ENCODE data around the gene LSS.
"Not testable (repeated sequence)": the region's sequence is repeated elsewhere in the genome, so short reads cannot be mapped to it uniquely, and the experiment has no call there.

The LSS gene

DNA sequence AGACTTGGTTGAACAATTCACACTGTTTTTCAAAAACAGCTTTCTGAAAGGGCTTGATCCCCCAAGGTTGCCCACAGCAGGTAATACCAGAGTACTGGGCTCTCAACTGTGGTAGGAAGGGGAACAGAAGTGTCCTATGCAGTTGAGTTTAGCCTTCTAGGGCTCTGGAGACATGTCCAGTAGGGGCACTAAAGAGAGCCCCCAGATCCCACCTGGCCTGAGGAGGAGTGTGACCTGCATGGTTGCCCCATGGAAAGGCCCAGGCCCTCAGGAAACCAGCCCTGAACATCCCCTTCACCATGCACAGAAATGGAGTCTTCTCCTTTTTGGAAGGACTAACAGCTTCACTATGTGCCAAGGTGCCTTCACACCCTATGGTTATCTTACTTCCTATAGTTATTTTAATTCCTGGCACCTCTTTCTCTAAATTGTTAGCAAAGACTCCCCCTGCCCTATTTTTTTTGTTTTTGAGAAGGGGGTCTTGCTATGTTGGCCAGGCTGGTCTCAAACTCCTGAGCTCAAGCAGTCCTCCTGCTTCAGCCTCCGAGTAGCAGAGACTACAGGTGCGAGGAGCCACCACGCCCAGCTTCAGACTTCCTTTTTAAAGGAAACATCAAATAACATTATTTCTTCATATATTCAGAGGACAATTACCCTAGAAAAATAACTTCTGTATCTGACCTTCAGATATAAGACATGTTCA is 16.8 kb upstream of the LSS start:
- no peak for DNase-seq (ENCODE audit: low spot score)

DNA sequence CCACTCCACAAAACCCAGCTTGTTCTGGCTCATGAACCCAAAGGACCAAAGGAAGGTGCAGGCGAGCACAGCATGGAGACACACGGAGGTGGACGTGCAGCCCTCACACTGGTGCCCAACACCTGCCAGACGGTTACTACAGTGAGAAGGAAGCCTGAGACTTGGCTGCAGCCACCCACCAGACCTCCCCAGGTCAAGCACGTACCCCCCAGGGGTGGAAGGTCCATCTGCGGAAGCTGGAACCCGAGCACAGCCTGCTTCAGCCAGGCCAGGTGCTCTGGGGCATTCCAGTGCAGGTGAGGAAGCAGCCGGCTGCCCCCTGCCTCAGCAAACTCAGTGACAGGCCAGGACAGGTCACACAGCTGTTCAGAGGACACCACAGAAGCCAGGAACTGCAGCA is 16.0 kb upstream of the LSS start:
- no peak for DNase-seq (ENCODE audit: low spot score)

DNA sequence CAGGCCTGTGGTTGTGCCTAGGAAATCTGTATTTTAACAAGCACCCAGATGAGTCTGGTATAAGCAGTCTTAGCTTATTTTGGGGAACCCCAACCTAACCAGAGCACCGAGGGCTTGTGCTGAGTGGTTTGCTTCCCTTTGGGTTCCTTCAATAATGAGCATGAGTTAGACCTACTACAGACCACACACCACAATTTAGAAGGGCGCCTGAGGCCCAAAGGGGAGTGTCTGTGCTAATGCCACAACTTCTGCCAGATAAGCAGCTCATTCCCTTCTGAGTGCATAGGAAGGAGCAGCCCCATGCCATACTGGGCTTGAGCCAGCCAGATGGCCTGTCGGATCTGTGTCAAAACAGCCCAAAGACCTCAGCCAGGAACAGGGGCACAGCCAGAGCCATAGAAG is 15.4 kb upstream of the LSS start:
- no peak for DNase-seq (ENCODE audit: low spot score)

DNA sequence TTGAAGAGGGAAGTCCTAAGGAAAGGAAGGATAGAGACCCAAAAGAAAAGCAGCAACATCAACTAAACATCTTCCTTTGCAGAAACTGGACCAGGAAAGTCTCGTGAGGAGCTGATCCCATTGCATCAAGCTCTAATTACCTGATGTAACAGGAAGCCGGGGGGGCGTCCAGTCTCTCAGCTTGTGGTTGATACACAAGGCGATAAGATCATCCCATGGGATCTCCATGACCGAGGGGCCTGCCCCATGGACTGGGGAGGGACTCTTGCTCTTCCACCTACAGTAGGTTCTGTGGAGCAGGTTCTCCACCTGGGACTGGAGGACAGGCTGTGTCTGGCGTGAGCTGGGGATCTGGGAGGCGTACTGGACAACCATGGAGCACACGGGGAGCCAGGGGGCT is 14.8 kb upstream of the LSS start:
- DNase-seq (ENCODE audit: low spot score), result no peak

DNA sequence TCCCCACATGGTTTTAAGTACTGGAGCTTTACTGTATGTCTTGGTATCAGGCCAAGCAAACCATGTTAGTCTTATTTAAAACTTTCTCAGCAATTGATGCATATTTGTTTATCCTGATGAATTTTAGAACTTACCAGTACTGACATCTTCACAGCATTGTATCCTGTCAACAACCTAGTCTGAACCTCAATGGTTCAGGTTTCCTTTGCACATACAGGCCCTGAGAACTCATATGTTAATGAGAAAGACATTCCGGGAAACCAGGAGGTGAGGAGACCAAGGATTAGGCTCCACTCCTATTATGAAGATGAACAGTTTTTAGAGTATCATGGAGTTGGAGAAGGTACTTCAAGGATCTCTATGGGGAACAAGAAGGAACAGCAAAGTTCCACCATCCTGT is 13.0 kb upstream of the LSS start:
- not testable (repeated sequence) for DNase-seq (ENCODE audit: low spot score)

DNA sequence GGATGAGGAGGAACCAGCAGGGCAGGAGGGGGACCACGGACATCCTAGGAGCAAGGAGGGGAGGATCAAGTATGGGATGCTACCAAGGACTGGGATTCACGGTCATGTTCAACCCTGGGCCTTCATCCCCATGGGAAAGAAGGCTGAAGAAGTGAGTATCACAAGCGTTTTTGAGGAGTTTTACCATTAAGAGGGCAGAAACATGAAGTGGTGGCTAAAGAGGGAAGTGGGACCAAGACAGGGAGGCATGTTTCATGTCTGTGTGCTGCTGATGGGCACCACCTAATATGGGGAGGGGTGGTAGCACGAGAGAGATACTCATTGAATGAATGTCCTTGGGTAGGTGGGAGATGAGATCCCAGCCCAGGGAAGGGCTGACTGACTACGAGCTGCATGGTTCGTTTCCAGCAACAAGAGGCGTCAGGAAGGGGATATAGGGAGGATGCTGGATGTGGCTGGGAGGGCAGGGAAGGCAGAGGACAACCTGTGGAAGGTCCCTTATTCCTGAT is 11.3 kb upstream of the LSS start:
- no peak for DNase-seq (ENCODE audit: low spot score)

DNA sequence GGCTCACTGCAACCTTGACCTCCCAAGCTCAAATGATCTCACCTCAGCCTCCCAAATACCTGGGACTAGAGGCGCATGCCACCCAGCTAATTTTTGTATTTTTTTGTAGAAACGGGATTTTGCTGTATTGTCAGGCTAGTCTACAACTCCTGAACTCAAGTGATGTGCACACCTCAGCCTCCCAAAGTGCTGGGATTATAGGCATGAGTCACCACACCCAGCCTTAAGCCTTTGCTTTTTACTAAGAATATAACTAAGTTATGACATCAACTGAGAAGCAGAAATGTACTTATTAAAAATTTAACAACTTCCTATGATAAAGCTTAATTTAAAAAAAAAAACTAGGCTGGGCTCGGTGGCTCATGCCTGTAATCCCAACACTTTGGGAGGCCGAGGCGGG is 8.9 kb upstream of the LSS start:
- DNase-seq (ENCODE audit: low spot score), result no peak

DNA sequence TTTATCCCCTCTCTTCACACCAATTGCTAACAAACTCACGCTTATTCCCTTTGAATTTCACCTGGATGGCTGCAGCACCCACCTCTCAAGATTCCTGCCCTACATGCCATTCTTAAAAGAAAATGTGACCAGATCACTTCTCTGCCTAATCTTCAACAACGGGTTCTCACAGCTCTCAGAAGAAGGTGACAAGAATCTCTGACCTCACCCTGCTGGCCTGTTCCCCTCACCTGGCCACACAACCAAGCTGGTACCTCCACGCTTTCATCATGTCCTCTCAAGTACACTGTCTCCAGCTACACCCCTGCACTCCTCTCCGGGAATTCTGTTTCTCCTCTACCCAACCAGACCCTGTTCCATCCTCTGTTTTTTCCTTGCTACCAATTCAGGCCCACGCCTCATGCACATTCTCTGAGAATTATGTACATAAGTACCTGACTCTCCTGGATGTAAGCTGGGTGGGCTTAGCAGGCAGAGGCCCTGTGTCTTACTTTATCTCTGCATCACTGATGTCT is 5.9 kb upstream of the LSS start:
- no peak for DNase-seq (ENCODE audit: low spot score)

DNA sequence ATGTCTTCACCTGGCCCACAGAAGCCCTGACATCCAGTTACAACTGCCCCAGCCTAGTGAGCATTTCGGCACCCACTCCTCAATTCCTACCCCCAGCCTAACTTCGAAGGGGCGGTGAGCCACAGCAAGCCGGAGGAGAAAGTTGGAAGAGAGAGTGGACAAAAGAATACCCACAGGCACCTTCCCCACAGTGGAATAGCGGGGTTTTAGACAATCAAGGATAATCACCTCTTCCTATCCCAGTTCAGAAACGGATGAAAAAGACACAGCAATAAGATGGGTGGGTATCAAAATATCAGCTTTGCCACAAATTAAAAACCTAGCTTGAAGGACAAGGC is 1.3 kb upstream of the LSS start:
- no peak for DNase-seq (ENCODE audit: low spot score)

DNA sequence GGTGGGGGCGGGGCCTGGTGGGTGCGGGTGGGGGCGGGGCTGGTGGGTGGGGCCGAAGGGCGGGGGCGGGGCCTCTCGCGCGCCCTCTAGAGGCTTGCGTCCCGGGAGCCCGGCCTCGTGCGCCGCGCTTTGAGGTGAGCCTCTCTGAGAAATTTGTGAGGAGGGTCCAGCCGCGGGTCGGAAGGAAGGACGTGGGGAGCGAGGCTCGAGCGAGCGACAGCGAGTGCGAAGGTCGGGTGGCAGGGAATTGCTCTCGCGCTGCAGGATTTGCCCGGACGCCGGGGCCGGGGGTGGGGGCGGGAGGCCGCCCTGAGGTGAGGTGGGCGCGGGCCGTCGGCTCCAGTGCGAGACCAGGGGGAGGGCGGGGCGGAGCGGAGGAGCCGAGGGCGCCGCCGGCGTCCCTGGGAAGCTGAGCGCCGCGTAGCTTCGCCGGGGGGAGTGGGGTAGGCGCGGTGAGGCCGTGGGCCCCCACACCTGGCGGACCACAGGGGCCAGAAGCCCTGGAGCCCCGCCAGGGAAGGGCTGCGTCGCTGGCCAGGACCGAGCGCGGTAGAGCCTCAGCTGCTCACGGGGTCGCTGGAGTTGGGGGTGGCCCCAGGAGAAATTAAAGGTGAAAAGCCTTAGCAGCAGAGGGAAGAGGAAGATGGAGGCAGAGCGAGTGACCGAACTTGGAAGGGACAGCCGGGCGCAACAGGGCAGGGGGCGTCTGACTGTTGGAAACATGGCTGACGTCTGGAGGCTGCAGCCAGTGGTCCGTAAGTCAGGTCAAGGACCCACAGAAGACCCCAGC is 754 bp upstream of the LSS start:
- peak; percentile 67 for DNase-seq (ENCODE audit: low spot score)

DNA sequence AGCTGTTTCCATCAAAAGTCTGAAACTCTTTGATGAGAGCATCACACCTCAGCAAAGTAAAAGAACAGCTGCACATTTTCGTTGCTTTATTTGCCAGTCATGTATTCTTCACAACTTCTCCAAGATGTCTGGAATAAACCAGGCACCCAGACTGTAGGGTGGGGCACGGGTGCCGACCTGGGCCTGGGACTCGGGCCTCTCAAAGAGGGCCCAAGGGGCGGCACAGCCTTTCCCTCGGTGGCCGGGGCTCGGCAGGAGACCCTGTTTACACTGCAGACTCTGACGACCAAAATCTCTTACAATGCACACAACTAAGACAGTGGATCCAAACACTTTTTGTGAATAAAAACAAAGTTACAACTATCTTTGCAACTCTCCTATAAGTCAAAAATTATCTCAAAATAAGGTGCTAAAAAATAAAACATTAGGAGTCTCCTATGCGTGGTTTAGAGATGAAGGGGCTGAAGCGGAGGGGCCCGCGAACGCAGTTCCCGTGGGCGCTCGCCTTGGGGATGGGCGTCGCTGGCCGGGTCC is 696 bp downstream of the LSS start:
- DNase-seq (ENCODE audit: low spot score), result no peak

DNA sequence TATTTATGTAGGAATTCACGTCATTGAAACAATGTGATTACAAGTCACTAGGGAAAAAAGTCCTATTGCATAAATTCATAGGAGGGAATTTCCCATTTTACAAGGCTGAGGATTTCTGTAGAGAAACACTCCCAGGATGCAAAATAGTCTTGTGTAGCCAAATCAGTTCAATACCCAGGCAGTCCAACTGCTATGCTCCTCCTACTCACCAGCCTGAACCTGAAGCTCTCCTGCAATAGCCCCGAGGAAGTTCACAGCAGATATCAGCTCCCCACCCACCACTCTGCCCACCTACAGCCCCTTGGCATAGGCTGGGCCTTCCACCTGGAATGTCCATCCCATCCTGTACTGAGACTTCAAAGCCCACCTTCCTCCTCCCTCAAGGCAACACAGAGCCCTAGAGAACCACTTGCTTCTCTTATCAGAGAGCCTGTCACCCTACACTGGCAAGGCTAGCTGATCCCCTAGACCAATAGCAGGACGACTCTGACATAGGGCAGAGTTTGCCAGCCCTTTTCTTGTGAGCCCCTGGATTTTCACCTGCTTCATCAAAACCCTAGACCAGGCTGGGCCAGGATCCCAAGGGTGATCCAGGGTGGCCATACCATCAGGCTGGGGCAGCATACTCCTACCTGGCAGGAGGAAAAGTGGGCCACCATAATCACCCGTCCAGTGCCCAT is 1.5 kb downstream of the LSS start:
- DNase-seq (ENCODE audit: low spot score), result peak; percentile 24

DNA sequence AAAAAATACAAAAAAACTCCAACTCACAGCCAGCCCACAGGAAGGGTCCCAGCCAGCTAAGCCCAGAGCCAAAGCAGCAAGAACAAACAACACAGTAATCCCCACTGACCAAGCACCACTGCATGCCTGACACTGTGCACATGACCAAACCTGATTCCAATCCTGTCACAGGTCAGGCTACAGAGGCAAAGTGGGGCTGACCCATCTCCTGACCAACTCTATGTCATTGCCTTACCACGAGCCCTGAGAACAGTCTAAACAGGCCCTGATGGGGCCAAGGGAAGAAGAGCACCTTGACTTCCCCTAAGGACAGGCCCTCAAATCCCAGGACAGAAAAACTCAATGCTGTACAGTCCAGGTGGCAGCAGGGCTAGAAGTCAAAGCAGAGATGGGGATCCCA is 2.4 kb downstream of the LSS start:
- DNase-seq (ENCODE audit: low spot score), result no peak

DNA sequence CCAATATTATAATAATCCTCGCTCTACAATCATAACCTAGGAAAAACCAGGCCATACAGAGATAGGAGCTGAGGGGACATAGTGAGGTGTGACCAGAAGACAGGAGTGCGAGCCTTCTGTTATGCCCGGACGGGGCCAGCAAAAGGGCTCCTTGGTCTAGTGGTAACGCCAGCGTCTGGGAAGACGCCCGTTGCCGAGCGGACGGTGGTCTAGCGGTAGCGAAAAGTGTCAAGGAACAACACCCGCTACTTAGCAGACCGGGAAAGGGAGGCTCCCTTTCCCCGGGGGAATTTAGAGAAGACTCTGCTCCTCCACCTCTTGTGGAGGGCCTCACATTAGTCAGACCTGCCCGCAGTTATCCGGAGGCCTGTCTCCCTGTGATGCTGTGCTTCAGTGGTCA is 4.9 kb downstream of the LSS start:
- not testable (repeated sequence) for DNase-seq (ENCODE audit: low spot score)

DNA sequence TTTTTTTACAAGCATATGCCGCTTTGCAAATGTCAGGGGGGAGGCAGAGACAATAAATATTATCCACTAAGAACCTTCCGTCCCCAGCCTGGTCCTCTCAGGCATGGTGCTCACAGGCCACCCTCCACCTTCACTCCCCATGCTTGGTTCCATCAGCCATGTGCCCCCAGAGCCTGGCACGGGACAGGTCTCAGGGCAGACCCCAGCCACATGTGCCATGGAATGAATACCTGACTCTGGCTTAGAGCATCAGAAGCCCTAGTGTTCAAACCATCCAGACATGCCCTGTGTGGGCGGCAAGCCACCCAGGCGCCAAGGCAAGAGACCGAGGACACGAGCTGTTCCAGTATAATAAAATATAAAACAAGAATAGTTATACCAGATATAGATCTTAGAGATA is 5.4 kb downstream of the LSS start:
- DNase-seq (ENCODE audit: low spot score), result no peak

DNA sequence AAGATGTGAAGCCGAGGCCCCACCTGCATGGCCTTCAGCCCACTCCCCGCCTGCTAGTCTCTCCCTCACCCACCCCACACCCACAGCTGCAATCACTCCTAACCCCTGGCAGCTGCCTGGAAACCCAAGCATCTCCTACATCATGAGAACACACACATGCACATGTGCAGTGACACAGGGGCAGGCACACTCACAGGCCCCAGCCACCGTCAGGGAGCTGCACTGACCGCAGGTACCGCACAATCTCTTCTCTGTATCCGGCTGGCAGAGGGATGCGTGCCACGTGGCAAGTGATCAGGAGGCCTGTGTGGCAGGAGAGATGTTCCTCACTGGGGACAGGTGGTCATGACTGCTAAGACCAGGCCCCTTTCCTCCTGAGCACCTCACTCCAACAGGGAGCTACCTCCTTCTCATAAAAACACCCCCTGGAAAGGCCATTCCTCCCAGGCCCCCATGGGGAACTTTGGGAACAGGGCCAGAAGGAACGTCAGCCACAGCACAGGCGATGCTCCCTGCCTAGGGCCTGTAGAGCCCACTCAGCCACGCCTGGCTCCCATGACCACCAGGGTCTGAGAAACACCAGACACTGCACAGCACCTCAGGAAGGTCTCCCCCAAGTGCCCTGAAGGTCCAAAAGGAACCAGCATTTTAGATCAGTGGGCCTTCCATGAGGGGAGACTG is 6.0 kb downstream of the LSS start:
- no peak for DNase-seq (ENCODE audit: low spot score)

DNA sequence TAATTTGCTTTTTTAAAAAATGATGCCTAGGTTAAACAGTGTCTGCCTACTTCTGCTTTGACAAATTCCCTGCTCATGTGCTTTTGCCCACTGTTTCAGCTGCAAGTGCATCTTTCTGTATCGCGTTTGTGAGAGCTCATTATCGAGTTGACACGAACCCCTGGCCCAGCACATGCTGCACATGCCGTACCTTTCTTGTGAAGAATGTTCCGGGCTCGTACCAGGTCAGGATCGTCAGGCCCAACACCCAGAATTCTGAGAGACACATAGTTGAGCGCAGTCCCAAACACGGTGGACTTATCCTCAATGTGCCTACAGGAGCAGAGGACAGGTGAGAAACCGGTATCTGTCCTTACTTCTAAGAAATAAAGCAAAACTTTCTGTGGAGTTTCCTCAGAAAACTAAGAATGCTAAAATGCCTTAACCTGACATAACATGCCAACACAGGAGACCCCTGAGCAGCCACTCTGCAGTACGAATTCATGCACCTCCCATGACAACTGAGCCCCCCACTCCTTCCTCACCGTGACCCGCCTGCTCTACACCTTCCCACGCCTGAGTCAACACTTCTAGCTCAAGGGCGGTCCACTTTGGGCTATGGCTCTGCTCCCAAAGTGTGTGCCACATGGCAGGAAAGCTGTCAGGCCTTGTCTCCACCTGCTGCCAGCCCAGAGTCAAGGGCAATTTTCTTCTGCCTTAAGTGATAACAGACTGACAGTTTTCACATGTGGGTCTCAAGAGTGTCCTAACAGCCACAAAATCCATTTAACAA is 6.7 kb downstream of the LSS start:
- DNase-seq (ENCODE audit: low spot score), result no peak

DNA sequence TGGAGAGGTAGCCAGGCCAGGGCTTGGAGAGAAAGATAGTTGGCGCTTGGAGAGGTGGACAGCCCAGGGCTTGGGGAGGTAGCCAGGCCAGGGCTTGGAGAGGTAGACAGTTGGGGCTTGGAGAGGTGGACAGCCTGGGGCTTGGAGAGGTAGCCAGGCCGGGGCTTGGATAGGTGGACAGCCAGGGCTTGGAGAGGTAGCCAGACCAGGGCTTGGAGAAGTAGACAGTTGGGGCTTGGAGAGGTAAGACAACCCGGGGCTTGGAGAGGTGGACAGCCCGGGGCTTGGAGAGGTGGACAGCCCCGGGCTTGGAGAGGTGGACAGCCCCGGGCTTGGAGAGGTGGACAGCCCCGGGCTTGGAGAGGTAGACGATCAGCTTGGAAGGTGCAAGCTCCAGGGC is 7.7 kb downstream of the LSS start:
- DNase-seq (ENCODE audit: low spot score), result no peak

DNA sequence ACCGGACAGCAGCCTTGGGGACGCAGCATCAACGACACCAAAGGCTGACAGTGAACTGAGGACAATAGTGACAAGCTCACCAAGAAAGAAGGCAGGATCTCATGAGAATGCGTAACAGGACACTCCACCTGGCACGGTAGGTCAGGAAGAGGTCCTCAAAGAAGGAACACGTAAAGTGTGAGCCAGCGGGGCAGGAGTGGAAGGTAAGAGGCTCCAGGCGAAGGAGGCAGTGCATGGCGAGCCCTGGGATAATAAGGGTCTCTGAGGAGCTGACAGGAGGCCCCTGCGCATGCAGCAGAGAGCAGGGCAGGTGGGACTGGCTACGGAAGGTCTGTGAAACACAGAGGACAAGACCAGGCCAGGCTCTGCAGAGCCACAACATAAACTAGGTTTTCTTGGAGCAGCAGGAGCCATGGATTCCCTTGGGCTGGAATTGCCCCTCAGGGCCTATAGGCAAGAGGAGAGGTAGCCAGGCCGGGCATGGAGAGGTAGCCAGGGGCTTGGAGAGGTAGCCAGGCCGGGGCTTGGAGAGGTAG is 8.2 kb downstream of the LSS start:
- DNase-seq (ENCODE audit: low spot score), result no peak

DNA sequence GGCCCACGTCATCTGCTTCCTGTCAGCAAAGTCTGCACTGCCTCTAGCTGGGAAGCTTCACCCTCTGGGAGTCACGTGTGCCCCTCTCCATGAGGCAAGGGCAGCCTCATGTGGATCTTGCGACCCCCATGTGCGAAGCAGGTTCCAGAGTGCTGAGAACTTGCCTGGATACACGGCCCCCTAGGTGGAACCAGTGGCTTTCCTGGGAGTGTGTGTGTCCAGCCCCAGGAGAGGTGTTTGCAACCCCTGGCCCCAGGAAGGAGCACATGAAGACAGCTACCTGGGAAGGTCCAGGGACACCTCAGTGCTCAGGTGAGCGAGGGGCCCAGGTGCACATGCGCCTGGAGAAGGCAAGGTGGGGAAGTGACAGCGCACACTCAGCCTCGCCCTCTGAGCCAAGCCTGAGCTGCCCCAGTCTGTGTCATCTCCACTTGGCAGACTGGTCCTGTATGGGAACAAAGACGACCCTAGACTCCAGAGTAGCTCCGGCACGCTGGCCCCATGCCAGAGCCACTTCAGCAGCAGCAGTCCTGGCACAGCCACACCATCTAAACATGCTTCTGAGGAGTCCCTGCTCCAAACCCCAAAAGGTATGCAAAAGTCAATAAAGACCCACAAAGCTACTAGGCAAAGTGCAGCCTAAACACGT is 8.9 kb downstream of the LSS start:
- DNase-seq (ENCODE audit: low spot score), result no peak
